GM23338 (cell line): ENCODE results near the gene RNF40. TPM values are rescaled to one million over a fixed set of nuclear protein-coding genes. Genes with fewer than 3 reads are reported as not detected.
A peak's percentile ranks its signal among the peaks of the same experiment; 100 is the strongest.

Source experiments
- ATAC-seq: fragments of 200-7000 bp; cut with Tn5 transposase; 3 replicates; pipeline ENCODE4 v1.9.1; 2020
- DNase-seq: peaks from one replicate; pipeline ENCODE4 v3.0.0-alpha.2; 2015; ENCODE audit warnings: low spot score
- H2AFZ ChIP-seq: fragments of 200-600 bp; sonication (generic); 2 replicates; pipeline ENCODE4 v1.8.0; 2016; ENCODE audit warnings: antibody characterized with exemption, mild to moderate bottlenecking, moderate library complexity
- H3F3A ChIP-seq: fragments of 200-600 bp; sonication (generic); replicated peaks from 2 replicates; pipeline ENCODE4 v1.8.0; 2017; ENCODE audit warnings: antibody characterized with exemption, mixed run types, low read depth
- H3K27ac ChIP-seq: fragments of 200-600 bp; sonication (generic); 2 replicates; pipeline ENCODE4 v1.6.1; 2016; ENCODE audit warnings: low read depth
- H3K27me3 ChIP-seq: fragments of 200-600 bp; sonication (generic); 2 replicates; pipeline ENCODE4 v1.8.0; 2016; ENCODE audit warnings: mild to moderate bottlenecking, mixed run types, moderate library complexity; ENCODE audit not compliant: insufficient read depth
- H3K36me3 ChIP-seq: fragments of 200-600 bp; sonication (generic); 2 replicates; pipeline ENCODE4 v1.8.0; 2016; ENCODE audit warnings: mild to moderate bottlenecking; ENCODE audit not compliant: insufficient read depth
- H3K4me1 ChIP-seq: fragments of 200-600 bp; sonication (generic); 2 replicates; pipeline ENCODE4 v1.8.0; 2016; ENCODE audit warnings: mild to moderate bottlenecking, moderate library complexity; ENCODE audit not compliant: insufficient read depth
- H3K4me2 ChIP-seq: fragments of 200-600 bp; sonication (generic); 2 replicates; pipeline ENCODE4 v1.7.1; 2017; ENCODE audit warnings: mixed run types
- H3K4me3 ChIP-seq: fragments of 200-600 bp; sonication (generic); 2 replicates; pipeline ENCODE4 v1.6.1; 2016; ENCODE audit warnings: mixed run types
- H3K79me2 ChIP-seq: fragments of 200-600 bp; sonication (generic); replicated peaks from 2 replicates; pipeline ENCODE4 v1.8.0; 2017; ENCODE audit warnings: mild to moderate bottlenecking; ENCODE audit not compliant: insufficient read depth
- H3K9me2 ChIP-seq: fragments of 200-600 bp; sonication (generic); 2 replicates; pipeline ENCODE4 v1.8.0; 2017; ENCODE audit not compliant: insufficient read depth
- H4K20me1 ChIP-seq: fragments of 200-600 bp; sonication (generic); replicated peaks from 2 replicates; pipeline ENCODE4 v1.8.0; 2017; ENCODE audit warnings: mild to moderate bottlenecking; ENCODE audit not compliant: insufficient read depth
- H3K27ac Mint-ChIP-seq: 2 replicates; pipeline ENCODE4 v1.8.0; 2020; ENCODE audit warnings: inconsistent platforms, mild to moderate bottlenecking, moderate library complexity, mixed read lengths
- H3K27me3 Mint-ChIP-seq: 3 replicates; pipeline ENCODE4 v1.8.0; 2022; ENCODE audit warnings: low read depth, mild to moderate bottlenecking, moderate library complexity, mixed read lengths, inconsistent platforms; ENCODE audit not compliant: insufficient read depth, poor library complexity
- H3K36me3 Mint-ChIP-seq: 3 replicates; pipeline ENCODE4 v1.8.0; 2021; ENCODE audit warnings: low read depth, mild to moderate bottlenecking, inconsistent platforms, moderate library complexity, mixed read lengths
- H3K4me1 Mint-ChIP-seq: 3 replicates; pipeline ENCODE4 v1.8.0; 2020; ENCODE audit warnings: mild to moderate bottlenecking, inconsistent platforms, mixed read lengths
- H3K4me3 Mint-ChIP-seq: 3 replicates; pipeline ENCODE4 v1.8.0; 2021; ENCODE audit warnings: moderate library complexity, mild to moderate bottlenecking, inconsistent platforms, mixed read lengths
- H3K9me3 Mint-ChIP-seq: 3 replicates; pipeline ENCODE4 v1.8.0; 2020; ENCODE audit warnings: moderate library complexity, mild to moderate bottlenecking, inconsistent platforms, mixed read lengths
- CTCF ChIP-seq, 2 experiments: fragments of 200-600 bp in 1 of 2; sonication (generic) in 1 of 2; conservative IDR thresholded peaks; 2 replicates each; pipeline versions ENCODE4 v1.5.1 to v1.6.1; 2016 to 2017; ENCODE audit warnings: antibody characterized with exemption in 2 of 2, low read depth in 2 of 2, mild to moderate bottlenecking in 2 of 2, moderate library complexity in 1 of 2
- EZH2phosphoT487 ChIP-seq: fragments of 200-600 bp; sonication (generic); IDR thresholded peaks from one replicate; pipeline ENCODE4 v1.8.1; 2018; ENCODE audit warnings: antibody characterized with exemption; ENCODE audit not compliant: unreplicated experiment
- NANOG ChIP-seq: IDR thresholded peaks from 2 replicates; pipeline ENCODE4 v1.6.1; 2016; ENCODE audit warnings: antibody characterized with exemption, borderline replicate concordance
- POLR2AphosphoS5 ChIP-seq: IDR thresholded peaks from 2 replicates; pipeline ENCODE4 v1.6.1; 2016; ENCODE audit warnings: antibody characterized with exemption, low read depth
- ZNF114 ChIP-seq: fragments of 250-450 bp; sonication (Bioruptor Pico); IDR thresholded peaks from 2 replicates; pipeline ENCODE4 v1.5.0; 2020; ENCODE audit warnings: mild to moderate bottlenecking, moderate library complexity
- ZNF331 ChIP-seq: fragments of 250-450 bp; sonication (Bioruptor Pico); IDR thresholded peaks from 2 replicates; pipeline ENCODE4 v1.5.0; 2020; ENCODE audit warnings: low read depth, mild to moderate bottlenecking, moderate library complexity
- polyA plus RNA-seq: library from polyadenylated mRNA; unstranded; fragments of >200 nt; fragmentation: Nextera tagmentation; extraction: Ambion mirVana; gene quantifications from 2 replicates; pipeline ENCODE4 v1.2.1, GENCODE V29; 2016
- total RNA-seq: library from RNA; depleted of rRNA; stranded (reverse); fragments of >200 nt; shearing (Covaris generic); gene quantifications from 2 replicates; pipeline ENCODE4 v1.2.3, GENCODE V29; 2014
- TF ChIP-seq, protein P1 (sequence below): fragments of 250-450 bp; sonication (Bioruptor Pico); IDR thresholded peaks from 2 replicates; pipeline ENCODE4 v1.5.0; 2020; ENCODE audit warnings: mild to moderate bottlenecking, moderate library complexity

The RNF40 gene
- total and polyA plus RNA-seq, 2 experiments from 2014 or later: 36.0 to 78.5 TPM

- TF ChIP-seq, protein P1, sequence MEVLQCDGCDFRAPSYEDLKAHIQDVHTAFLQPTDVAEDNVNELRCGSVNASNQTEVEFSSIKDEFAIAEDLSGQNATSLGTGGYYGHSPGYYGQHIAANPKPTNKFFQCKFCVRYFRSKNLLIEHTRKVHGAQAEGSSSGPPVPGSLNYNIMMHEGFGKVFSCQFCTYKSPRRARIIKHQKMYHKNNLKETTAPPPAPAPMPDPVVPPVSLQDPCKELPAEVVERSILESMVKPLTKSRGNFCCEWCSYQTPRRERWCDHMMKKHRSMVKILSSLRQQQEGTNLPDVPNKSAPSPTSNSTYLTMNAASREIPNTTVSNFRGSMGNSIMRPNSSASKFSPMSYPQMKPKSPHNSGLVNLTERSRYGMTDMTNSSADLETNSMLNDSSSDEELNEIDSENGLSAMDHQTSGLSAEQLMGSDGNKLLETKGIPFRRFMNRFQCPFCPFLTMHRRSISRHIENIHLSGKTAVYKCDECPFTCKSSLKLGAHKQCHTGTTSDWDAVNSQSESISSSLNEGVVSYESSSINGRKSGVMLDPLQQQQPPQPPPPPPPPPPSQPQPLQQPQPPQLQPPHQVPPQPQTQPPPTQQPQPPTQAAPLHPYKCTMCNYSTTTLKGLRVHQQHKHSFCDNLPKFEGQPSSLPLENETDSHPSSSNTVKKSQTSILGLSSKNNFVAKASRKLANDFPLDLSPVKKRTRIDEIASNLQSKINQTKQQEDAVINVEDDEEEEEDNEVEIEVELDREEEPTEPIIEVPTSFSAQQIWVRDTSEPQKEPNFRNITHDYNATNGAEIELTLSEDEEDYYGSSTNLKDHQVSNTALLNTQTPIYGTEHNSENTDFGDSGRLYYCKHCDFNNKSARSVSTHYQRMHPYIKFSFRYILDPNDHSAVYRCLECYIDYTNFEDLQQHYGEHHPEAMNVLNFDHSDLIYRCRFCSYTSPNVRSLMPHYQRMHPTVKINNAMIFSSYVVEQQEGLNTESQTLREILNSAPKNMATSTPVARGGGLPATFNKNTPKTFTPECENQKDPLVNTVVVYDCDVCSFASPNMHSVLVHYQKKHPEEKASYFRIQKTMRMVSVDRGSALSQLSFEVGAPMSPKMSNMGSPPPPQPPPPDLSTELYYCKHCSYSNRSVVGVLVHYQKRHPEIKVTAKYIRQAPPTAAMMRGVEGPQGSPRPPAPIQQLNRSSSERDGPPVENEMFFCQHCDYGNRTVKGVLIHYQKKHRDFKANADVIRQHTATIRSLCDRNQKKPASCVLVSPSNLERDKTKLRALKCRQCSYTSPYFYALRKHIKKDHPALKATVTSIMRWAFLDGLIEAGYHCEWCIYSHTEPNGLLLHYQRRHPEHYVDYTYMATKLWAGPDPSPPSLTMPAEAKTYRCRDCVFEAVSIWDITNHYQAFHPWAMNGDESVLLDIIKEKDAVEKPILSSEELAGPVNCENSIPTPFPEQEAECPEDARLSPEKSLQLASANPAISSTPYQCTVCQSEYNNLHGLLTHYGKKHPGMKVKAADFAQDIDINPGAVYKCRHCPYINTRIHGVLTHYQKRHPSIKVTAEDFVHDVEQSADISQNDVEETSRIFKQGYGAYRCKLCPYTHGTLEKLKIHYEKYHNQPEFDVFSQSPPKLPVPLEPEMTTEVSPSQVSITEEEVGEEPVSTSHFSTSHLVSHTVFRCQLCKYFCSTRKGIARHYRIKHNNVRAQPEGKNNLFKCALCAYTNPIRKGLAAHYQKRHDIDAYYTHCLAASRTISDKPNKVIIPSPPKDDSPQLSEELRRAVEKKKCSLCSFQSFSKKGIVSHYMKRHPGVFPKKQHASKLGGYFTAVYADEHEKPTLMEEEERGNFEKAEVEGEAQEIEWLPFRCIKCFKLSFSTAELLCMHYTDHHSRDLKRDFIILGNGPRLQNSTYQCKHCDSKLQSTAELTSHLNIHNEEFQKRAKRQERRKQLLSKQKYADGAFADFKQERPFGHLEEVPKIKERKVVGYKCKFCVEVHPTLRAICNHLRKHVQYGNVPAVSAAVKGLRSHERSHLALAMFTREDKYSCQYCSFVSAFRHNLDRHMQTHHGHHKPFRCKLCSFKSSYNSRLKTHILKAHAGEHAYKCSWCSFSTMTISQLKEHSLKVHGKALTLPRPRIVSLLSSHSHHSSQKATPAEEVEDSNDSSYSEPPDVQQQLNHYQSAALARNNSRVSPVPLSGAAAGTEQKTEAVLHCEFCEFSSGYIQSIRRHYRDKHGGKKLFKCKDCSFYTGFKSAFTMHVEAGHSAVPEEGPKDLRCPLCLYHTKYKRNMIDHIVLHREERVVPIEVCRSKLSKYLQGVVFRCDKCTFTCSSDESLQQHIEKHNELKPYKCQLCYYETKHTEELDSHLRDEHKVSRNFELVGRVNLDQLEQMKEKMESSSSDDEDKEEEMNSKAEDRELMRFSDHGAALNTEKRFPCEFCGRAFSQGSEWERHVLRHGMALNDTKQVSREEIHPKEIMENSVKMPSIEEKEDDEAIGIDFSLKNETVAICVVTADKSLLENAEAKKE (CRISPR knock-in tag): no peak
- TF ChIP-seq ZNF331 (CRISPR knock-in tag): no peak
These were observed 22.1 kb downstream of the RNF40 start (continued) for GRCh38 chr16:30784215-30784614.

GRCh38 chr16:30785126-30786106, 23.3 kb downstream of the RNF40 start:
- Histone ChIP-seq H3K9me2 (no peaks in the 10 kb centered on the region), H3K27me3 (no peaks in the 10 kb centered on the region), H4K20me1 (peaks cover 5% of the 10 kb centered on the region), H3F3A (0 out of 2 replicates have a peak, but pooled peaks cover 10% of the 10 kb centered on the region), H3K4me2 (peak overlapping the region; percentile 99), H2AFZ (no peak overlapping the region), H3K79me2 (peaks cover 17% of the 10 kb centered on the region), H3K4me1 (peaks cover 3% of the 10 kb centered on the region; the same call in 1 of the 2 replicates), H3K27ac (no peak overlapping the region), H3K4me3 (peak overlapping the region; percentile 95), H3K36me3 (peaks cover 3% of the 10 kb centered on the region; the same call in 1 of the 2 replicates)
- Mint-ChIP-seq H3K9me3 (no peaks in the 10 kb centered on the region), H3K27ac (no peak overlapping the region), H3K4me1 (peaks cover 19% of the 10 kb centered on the region), H3K4me3 (peak overlapping the region; percentile 88), H3K36me3 (peaks cover 21% of the 10 kb centered on the region), H3K27me3 (peaks cover 6% of the 10 kb centered on the region)
- DNase-seq: no peak
- ATAC-seq: no peak
- TF ChIP-seq EZH2phosphoT487 (no peak), ZNF331 (CRISPR knock-in tag) (no peak), ZNF114 (CRISPR knock-in tag) (no peak), POLR2AphosphoS5 (no peak), NANOG (no peak), CTCF (conservative IDR thresholded peaks at IDR 0.05; ENCODE audit: low read depth in 2 of 2) (no peak)
